ENCODE data around the gene KRT83.

KRT83 gene

GRCh38 chr12:52350021-52350620, 28.9 kb upstream of the KRT83 start:
- Histone ChIP-seq H3K4me3 (ENCODE audit: low read length) (no peak overlapping the region), H3K4me1 (ENCODE audit: low read length) (no peaks in the 10 kb centered on the region), H3K36me3 (replicated peaks; ENCODE audit: low read depth, low read length) (no peaks in the 10 kb centered on the region), H2AFZ (ENCODE audit: low read depth, low read length) (no peak overlapping the region), H3K9me3 (ENCODE audit: insufficient read depth, low read length) (no peaks in the 10 kb centered on the region), H4K20me1 (ENCODE audit: insufficient read depth, low read length) (no peaks in the 10 kb centered on the region), H3K9ac (ENCODE audit: low read length) (no peak overlapping the region), H3K27ac (ENCODE audit: low read length) (no peak overlapping the region), H3K4me2 (ENCODE audit: low read length) (no peak overlapping the region), H3K27me3 (ENCODE audit: low read depth, low read length) (peaks cover 53% of the 10 kb centered on the region), H3K79me2 (ENCODE audit: low read length) (no peaks in the 10 kb centered on the region)
- TF ChIP-seq, protein P1, sequence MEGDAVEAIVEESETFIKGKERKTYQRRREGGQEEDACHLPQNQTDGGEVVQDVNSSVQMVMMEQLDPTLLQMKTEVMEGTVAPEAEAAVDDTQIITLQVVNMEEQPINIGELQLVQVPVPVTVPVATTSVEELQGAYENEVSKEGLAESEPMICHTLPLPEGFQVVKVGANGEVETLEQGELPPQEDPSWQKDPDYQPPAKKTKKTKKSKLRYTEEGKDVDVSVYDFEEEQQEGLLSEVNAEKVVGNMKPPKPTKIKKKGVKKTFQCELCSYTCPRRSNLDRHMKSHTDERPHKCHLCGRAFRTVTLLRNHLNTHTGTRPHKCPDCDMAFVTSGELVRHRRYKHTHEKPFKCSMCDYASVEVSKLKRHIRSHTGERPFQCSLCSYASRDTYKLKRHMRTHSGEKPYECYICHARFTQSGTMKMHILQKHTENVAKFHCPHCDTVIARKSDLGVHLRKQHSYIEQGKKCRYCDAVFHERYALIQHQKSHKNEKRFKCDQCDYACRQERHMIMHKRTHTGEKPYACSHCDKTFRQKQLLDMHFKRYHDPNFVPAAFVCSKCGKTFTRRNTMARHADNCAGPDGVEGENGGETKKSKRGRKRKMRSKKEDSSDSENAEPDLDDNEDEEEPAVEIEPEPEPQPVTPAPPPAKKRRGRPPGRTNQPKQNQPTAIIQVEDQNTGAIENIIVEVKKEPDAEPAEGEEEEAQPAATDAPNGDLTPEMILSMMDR (IDR thresholded peaks at IDR 0.05; ENCODE audit: low read depth, low read length), result no peak
- no peak for TF ChIP-seq EZH2phosphoT487 (IDR thresholded peaks at IDR 0.05; ENCODE audit: low read depth)

DNA sequence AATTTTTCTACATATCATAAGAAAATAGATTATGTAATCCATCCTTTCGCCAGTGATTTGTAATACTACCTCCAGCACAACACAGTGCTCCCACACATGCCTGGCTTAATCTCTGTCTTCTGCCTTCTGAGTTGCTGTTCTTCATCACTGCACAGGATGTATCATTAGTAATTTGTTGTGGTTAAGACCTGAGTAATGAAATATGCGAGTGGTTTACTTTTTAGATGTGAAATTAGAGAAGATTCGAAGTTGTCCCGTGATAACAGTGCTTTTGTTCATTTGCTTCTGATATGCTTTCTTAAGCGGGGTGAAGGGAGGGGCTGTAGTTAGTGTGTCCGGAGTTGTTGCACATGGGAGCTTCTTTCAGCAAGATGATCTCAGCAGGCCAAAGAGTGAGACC, 28.0 kb upstream of the KRT83 start:
- Histone ChIP-seq H3K79me2 (ENCODE audit: low read length) (no peaks in the 10 kb centered on the region), H3K4me1 (ENCODE audit: low read length) (no peaks in the 10 kb centered on the region), H3K36me3 (replicated peaks; ENCODE audit: low read depth, low read length) (no peaks in the 10 kb centered on the region), H3K27ac (ENCODE audit: low read length) (no peak overlapping the region), H3K9ac (ENCODE audit: low read length) (no peak overlapping the region), H3K4me3 (ENCODE audit: low read length) (no peak overlapping the region), H4K20me1 (ENCODE audit: insufficient read depth, low read length) (no peaks in the 10 kb centered on the region), H3K27me3 (ENCODE audit: low read depth, low read length) (peaks cover 43% of the 10 kb centered on the region), H3K4me2 (ENCODE audit: low read length) (no peak overlapping the region), H2AFZ (ENCODE audit: low read depth, low read length) (no peak overlapping the region), H3K9me3 (ENCODE audit: insufficient read depth, low read length) (no peaks in the 10 kb centered on the region)
- no peak for TF ChIP-seq EZH2phosphoT487 (IDR thresholded peaks at IDR 0.05; ENCODE audit: low read depth)
- TF ChIP-seq, protein P1 (IDR thresholded peaks at IDR 0.05; ENCODE audit: low read depth, low read length), result no peak

DNA sequence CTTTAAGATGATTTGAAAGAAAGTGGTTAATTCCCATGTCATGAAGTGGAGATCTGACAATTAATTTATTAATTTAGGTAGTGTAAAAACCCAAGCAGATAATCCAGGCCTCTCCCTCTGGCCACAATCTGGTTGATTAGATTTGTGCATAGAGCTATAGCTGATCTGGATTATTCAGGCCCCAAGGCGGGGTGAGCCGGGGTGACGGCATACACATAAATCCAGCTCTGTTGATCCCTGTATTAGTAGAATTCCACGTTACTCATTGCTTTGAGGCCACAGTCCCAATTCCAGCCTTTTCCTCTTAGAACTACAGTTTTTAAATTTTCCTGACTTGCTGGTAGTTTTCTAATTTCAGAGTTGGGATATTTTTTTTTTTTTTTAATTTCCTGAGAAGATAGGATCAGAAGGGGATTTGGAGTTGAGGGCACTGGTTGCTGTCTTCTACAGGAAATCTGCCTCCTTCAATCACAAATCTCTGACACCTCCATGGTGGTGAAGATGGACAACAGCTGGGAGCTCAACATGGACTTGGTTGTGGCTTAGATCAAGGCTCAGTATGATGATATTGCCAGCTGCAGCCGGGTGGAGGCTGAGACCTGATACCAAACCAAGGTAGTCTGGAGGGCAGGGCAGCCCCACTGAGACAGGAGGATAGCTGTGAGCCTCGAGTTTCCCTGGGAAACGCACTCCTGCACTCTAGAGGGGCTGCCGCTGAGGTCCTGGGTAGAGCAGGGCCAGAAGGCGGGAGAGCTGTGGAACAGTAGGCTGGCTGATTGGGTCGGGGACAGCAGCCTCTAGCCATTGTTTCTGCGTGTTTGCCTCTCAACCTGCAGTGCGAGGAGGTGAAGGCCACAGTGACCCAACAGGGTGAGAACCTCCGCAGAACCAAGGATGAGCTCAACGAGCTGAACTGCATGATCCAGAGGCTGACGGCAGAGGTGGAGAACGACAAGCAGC, 26.6 kb upstream of the KRT83 start:
- TF ChIP-seq, protein P1 (IDR thresholded peaks at IDR 0.05; ENCODE audit: low read depth, low read length), result no peak
- no peak for TF ChIP-seq EZH2phosphoT487 (IDR thresholded peaks at IDR 0.05; ENCODE audit: low read depth)
- no peaks in the 10 kb centered on the region for H4K20me1 ChIP-seq (ENCODE audit: insufficient read depth, low read length)
- no peaks in the 10 kb centered on the region for H3K4me1 ChIP-seq (ENCODE audit: low read length)
- peaks cover 39% of the 10 kb centered on the region for H3K27me3 ChIP-seq (ENCODE audit: low read depth, low read length)
- H2AFZ ChIP-seq (ENCODE audit: low read depth, low read length), result no peak overlapping the region
- H3K79me2 ChIP-seq (ENCODE audit: low read length), result no peaks in the 10 kb centered on the region
- H3K4me2 ChIP-seq (ENCODE audit: low read length), result no peak overlapping the region
- no peak overlapping the region for H3K4me3 ChIP-seq (ENCODE audit: low read length)
- H3K36me3 ChIP-seq (replicated peaks; ENCODE audit: low read depth, low read length), result no peaks in the 10 kb centered on the region
- H3K27ac ChIP-seq (ENCODE audit: low read length), result no peak overlapping the region
- no peaks in the 10 kb centered on the region for H3K9me3 ChIP-seq (ENCODE audit: insufficient read depth, low read length)
- no peak overlapping the region for H3K9ac ChIP-seq (ENCODE audit: low read length)

DNA sequence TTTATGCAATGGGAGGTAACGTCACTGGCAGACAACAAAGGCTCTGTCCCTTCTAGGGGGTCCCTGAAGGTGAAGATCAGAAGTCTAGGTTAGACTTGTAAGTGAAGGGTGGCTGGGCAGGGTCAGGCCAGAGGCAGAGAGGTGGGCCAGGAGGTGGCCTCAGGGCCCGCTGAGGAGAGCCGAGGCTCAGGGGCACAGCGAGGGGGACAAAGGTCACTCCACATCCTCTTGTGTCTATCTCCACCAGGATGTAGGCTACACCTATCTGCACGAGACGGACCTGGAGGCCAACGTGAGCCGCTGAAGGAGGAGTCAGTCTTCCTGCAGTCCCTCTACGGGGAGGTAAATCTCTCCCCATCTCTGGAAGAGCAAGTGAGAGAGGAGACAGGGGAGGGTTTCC, 25.8 kb upstream of the KRT83 start:
- peaks cover 43% of the 10 kb centered on the region for H3K27me3 ChIP-seq (ENCODE audit: low read depth, low read length)
- no peaks in the 10 kb centered on the region for H3K36me3 ChIP-seq (replicated peaks; ENCODE audit: low read depth, low read length)
- H3K79me2 ChIP-seq (ENCODE audit: low read length), result no peaks in the 10 kb centered on the region
- no peak overlapping the region for H3K4me3 ChIP-seq (ENCODE audit: low read length)
- no peak overlapping the region for H3K4me2 ChIP-seq (ENCODE audit: low read length)
- H4K20me1 ChIP-seq (ENCODE audit: insufficient read depth, low read length), result no peaks in the 10 kb centered on the region
- H3K27ac ChIP-seq (ENCODE audit: low read length), result no peak overlapping the region
- H3K9ac ChIP-seq (ENCODE audit: low read length), result no peak overlapping the region
- H3K9me3 ChIP-seq (ENCODE audit: insufficient read depth, low read length), result no peaks in the 10 kb centered on the region
- no peak overlapping the region for H2AFZ ChIP-seq (ENCODE audit: low read depth, low read length)
- H3K4me1 ChIP-seq (ENCODE audit: low read length), result no peaks in the 10 kb centered on the region
- TF ChIP-seq, protein P1 (IDR thresholded peaks at IDR 0.05; ENCODE audit: low read depth, low read length), result no peak
- no peak for TF ChIP-seq EZH2phosphoT487 (IDR thresholded peaks at IDR 0.05; ENCODE audit: low read depth)
